ENCODE results near the gene COA1.
"Not testable (repeated sequence)": the region's sequence is repeated elsewhere in the genome, so short reads cannot be mapped to it uniquely, and the experiment has no call there.

COA1 gene

GRCh38 chr7:43689115-43689514 lies 40.2 kb downstream of the COA1 start:
- no peak for DNase-seq (ENCODE audit: low read depth)

GRCh38 chr7:43687866-43688265 lies 41.5 kb downstream of the COA1 start:
- DNase-seq (ENCODE audit: low read depth) = not testable (repeated sequence)

GRCh38 chr7:43686991-43687390 lies 42.3 kb downstream of the COA1 start:
- DNase-seq (ENCODE audit: low read depth) = no peak

- DNase-seq (ENCODE audit: low read depth) = no peak
Measured at GRCh38 chr7:43680736-43681135, 48.6 kb downstream of the COA1 start.

- no peak for DNase-seq (ENCODE audit: low read depth)
Measured at GRCh38 chr7:43679210-43680068, 49.9 kb downstream of the COA1 start.

- no peak for DNase-seq (ENCODE audit: low read depth)
Measured at GRCh38 chr7:43678315-43678714, 51.0 kb downstream of the COA1 start.

- no peak for DNase-seq (ENCODE audit: low read depth)
Measured at GRCh38 chr7:43677864-43678263, 51.5 kb downstream of the COA1 start.

GRCh38 chr7:43674559-43675436 lies 54.5 kb downstream of the COA1 start:
- DNase-seq (ENCODE audit: low read depth) = no peak

GRCh38 chr7:43673243-43673976 lies 55.9 kb downstream of the COA1 start:
- not testable (repeated sequence) for DNase-seq (ENCODE audit: low read depth)

GRCh38 chr7:43671521-43671920 lies 57.8 kb downstream of the COA1 start:
- DNase-seq (ENCODE audit: low read depth) = no peak

GRCh38 chr7:43669286-43670081 lies 59.8 kb downstream of the COA1 start:
- no peak for DNase-seq (ENCODE audit: low read depth)

GRCh38 chr7:43668035-43668434 lies 61.3 kb downstream of the COA1 start:
- no peak for DNase-seq (ENCODE audit: low read depth)

- DNase-seq (ENCODE audit: low read depth) = no peak
Measured at GRCh38 chr7:43666938-43667337, 62.4 kb downstream of the COA1 start.

- DNase-seq (ENCODE audit: low read depth) = no peak
Measured at GRCh38 chr7:43664681-43665080, 64.6 kb downstream of the COA1 start.

GRCh38 chr7:43660141-43660540 lies 69.2 kb downstream of the COA1 start:
- DNase-seq (ENCODE audit: low read depth) = no peak

GRCh38 chr7:43659549-43659896 lies 69.8 kb downstream of the COA1 start:
- no peak for DNase-seq (ENCODE audit: low read depth)

GRCh38 chr7:43658718-43659548 lies 70.4 kb downstream of the COA1 start:
- no peak for DNase-seq (ENCODE audit: low read depth)

- DNase-seq (ENCODE audit: low read depth) = no peak
Measured at GRCh38 chr7:43656997-43657396, 72.3 kb downstream of the COA1 start.

- DNase-seq (ENCODE audit: low read depth) = no peak
Measured at GRCh38 chr7:43655584-43655983, 73.7 kb downstream of the COA1 start.

GRCh38 chr7:43653891-43654504 lies 75.3 kb downstream of the COA1 start:
- DNase-seq (ENCODE audit: low read depth) = no peak

All from stimulated activated CD8-positive, alpha-beta memory T cell treated with anti-CD3 and anti-CD28 coated beads, Interleukin-15, amount 100 ng/mL, for 1 hour (primary cell).